GM18909 (cell line): ENCODE data around the gene KLF7.

ENCODE experiments used
- ATAC-seq: cut with Tn5 transposase; IDR thresholded peaks from one replicate; pipeline ENCODE4 v1.9.1; 2021; ENCODE audit warnings: mild to moderate bottlenecking; ENCODE audit not compliant: unreplicated experiment, poor library complexity

KLF7 gene

GRCh38 chr2:207072571-207072970 lies 93.2 kb downstream of the KLF7 start:
- no peak for ATAC-seq

- no peak for ATAC-seq
Observed at GRCh38 chr2:207071820-207072219, 93.9 kb downstream of the KLF7 start.

- no peak for ATAC-seq
Observed at GRCh38 chr2:207067473-207067872, 98.3 kb downstream of the KLF7 start.

GRCh38 chr2:207066791-207067460 lies 98.8 kb downstream of the KLF7 start:
- no peak for ATAC-seq

DNA sequence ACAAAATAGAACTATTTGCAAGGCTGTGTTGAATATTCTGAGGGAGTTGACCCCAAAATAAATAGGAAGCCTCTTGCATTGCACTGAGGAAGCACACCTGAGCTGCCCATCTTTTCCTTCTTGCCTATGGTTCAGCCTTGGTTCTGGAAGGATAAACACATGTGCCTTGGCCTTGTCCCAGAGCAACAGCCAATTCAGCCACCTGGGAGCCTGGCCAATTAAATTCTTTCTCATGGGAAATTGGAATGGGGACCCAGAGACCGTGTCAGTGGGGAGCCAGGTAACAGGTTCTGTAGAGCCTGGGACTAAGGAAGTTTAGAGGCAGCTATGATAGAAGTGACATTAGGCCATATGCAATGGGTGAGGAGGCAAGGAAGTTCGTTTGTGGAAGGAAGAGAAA lies 99.6 kb downstream of the KLF7 start:
- no peak for ATAC-seq

GRCh38 chr2:207064128-207064690 lies 101.5 kb downstream of the KLF7 start:
- no peak for ATAC-seq

DNA sequence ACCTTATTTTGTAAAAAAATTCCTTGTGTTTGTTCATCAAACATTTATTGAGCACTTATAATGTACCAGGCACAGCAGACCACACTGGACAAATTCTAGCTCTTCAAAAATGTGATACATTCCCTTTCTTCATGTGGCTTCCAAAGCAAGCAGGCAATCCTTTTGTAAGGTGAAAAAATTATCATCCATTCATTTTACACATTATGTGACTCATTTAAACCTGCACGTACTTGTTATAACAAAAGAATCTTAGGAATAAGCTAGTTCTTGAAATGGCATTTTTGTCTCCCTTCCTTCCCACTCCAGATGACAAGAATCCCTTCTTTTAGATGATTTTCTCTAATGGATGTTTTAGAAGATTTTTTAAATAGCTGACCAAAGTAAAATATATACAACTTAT lies 104.6 kb downstream of the KLF7 start:
- ATAC-seq, result no peak

GRCh38 chr2:207055257-207055656 lies 110.5 kb downstream of the KLF7 start:
- ATAC-seq, result no peak

DNA sequence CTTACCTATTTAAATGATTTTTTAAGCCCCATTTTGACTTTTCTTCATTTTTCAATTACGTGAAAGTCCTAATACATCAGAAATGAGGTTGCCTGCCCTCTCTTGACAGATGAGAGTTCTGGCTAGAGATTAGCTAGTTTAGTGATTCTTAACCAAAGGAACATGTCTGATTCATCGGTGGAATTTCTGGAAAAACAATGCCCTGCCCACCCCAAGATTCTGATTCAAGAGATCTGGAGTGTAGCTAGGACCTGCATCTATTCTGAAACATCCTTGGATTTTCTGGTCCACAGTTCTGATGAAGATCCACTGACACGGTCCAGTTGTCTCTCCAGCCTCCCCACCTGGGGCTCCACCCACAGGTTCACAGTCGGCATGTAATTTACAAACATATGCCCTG lies 111.2 kb downstream of the KLF7 start:
- no peak for ATAC-seq

- ATAC-seq, result no peak
Observed at GRCh38 chr2:207051385-207051965, 114.3 kb downstream of the KLF7 start.

DNA sequence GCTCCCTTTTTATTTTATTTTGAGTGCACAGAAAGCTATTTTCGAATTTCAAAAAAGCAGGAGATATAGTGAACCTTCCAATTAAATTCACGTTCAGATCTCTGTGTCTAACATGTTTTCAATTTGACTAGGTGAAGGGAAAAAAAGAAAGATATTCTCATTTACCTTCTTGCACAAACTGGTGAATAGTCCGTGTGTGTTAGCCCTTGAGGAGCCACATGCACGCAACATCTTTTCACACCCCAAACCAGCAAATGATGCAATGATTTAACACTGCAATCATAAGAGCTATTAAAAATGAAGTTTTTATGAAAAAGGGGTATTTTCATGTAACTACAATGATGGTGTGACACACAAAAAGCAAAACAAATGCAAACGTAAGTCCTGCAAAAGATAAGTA lies 116.6 kb downstream of the KLF7 start:
- no peak for ATAC-seq

GRCh38 chr2:207048416-207048815 lies 117.3 kb downstream of the KLF7 start:
- no peak for ATAC-seq

GRCh38 chr2:207046724-207047123 lies 119.0 kb downstream of the KLF7 start:
- ATAC-seq, result no peak

GRCh38 chr2:207045531-207045930 lies 120.2 kb downstream of the KLF7 start:
- ATAC-seq, result no peak

- ATAC-seq, result no peak
Observed at GRCh38 chr2:207044379-207045362, 121.1 kb downstream of the KLF7 start.

DNA sequence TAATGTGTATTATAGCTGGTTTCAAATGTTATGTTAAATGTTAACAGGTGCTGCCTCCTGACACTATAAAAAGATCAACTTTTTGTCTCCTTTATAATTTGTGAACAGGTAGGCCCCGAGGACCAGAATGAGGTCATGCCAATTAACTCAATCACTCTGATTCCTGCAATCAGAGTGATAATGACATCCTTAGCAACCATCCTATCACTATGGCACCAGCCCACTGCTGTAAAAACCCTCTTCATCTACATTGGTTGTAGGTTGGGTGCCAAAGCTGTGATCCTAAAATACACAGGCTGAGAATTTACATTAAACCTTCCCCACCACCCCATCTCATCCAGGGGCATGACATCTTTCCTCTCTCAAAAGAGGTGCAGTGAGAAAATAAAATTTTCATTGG lies 122.9 kb downstream of the KLF7 start:
- ATAC-seq, result no peak

- no peak for ATAC-seq
Observed at GRCh38 chr2:207041786-207042554, 123.8 kb downstream of the KLF7 start.

DNA sequence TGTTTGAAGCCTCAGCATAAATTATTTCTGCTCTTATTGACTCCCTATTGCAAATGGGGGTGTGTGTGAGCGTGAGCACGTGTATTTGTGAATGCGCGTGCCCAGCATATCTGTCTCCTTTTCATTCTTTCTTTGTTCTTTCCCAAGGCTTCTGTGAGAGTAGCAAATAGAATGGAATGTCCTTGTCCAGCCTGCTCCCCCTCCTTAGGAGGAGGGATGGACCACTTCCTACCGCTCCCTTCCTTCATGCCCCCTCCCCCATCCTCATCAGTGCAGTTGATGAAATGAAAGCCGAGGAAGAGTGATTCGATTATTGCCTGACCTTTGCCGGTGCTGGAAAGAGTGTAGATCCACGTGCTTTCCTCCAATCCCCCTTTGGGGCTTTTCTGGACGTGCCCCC lies 124.5 kb downstream of the KLF7 start:
- no peak for ATAC-seq

DNA sequence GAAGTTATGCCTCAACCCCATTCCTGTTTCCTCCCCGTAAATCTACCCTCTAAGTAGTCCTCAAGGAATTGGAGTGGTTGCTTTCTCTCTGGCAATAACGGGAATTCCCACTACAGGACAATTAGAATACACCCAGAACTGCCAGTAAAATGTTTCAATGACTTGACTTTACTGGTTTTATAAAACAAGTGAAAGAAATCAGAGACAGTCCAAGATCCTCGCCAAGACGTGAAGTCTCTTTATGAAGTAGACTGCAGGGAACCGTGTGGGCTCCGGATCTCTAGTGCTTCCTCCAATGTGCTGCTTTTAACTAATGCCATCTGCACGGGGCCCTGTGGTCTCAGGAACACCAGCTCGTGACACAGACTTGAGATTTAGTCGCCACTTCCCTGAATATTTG lies 125.1 kb downstream of the KLF7 start:
- no peak for ATAC-seq

DNA sequence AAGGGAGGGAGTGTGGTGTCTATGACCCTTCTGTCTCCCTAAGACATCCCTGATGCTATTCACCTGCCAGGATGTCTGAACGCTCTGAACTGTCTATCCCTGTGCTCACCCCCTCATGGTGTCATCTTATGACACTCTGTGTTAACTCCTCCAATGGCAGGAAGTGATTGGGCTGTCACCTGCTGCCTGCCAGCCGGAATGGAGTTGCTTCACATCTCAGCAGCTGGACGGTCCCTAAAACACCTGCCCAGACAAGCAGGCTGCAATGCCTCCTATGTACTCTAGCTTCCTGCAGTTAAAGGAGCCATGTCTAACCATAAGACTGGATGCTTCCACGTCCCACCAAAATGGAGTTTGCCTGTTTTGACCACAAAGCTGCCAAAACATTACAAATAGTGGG lies 126.5 kb downstream of the KLF7 start:
- ATAC-seq, result no peak
